CD4-positive, alpha-beta T cell treated with Interleukin-4 for 4 hours (primary cell): ENCODE measurements around the gene DMGDH.
A peak's percentile ranks its signal among the peaks of the same experiment; 100 is the strongest.

Experiments
- DNase-seq: peaks from one replicate; pipeline ENCODE4 v3.0.0-alpha.2; 2020

DMGDH gene

DNA sequence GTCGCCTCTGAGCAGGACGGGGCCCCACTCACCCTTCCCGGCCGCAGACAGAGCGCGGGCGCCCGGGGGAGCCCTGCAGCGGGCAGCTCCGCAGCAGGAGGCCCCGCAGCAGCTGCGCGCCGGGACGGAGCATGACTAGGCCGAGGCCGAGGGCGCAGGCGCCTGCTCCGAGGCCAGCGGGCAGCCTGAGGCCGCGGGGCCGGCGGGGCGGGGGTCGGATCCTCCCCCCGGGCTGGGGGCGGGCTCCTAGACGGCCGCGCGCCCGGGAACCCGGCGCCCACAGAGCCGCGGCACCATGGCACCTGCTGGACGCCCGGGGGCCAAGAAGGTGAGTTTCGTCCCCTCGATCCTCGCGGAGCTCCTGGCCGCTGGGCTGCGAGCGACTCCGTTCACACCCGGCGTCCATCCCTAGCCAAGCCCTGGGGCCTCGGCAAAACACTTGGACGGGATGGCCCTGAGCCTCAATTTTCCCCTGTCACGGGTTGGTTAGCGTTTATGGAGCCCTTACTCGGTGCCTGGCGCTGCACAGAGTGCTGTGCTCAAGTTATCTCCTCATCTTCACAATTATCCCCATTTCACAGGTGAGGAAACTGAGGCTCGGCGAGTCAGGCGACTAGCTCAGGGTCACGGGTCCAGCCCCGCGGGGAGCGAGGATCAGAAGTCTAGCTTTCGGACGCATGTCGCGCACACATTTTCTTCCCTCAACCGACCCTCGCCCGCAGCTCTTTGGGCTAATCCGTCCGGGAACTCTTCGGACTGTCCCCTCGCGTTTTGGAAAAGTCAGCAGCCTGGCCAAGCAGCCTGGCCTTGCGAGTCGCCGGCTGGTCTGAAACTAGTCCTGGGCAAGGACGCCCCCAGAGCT lies at the start of gene DMGDH, which contains the start of gene BHMT2:
Gene DMGDH (minus strand): TSS at position 187 of the 862 bp plus-strand sequence. CDS start 54 bp downstream, at position 133.
Gene BHMT2 (plus strand): TSS at position 280 of the 862 bp plus-strand sequence. CDS start 16 bp downstream, at position 296.
- no peak for DNase-seq

- DNase-seq, result no peak
These were observed 43.2 kb upstream of the DMGDH start for GRCh38 chr5:79112703-79113058.

- no peak for DNase-seq
These were observed 42.7 kb upstream of the DMGDH start for GRCh38 chr5:79111960-79112702.

DNA sequence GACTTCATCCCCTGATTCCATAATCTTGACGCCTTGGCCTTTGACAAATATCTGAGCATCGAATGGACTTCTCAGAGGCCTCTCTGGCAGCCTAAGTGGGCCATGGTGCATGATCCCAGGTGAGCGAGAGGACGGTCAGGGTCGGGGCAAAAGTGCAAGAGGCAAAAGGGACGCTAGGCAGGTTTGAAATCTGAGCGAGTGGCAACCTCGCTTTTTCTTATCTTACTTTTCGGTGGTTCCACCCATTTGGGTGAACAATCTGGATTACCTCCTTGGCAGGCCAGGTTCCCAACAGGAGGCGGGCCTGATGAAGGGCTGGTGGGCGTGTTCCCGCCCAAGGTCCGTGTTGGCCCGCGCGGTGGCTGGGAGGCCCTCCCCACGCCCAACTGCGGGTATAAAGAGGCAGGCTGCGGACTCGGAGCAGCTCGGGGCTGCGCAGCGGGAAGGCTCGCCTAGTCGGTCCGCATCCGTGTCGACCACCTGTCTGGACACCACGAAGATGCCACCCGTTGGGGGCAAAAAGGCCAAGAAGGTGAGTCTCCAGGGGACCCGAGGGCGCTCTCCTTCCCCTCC lies 42.0 kb upstream of the DMGDH start, which contains the start of gene BHMT:
Gene BHMT (plus strand): TSS at position 423 of the 573 bp plus-strand sequence. CDS start 77 bp downstream, at position 500.
- no peak for DNase-seq

DNA sequence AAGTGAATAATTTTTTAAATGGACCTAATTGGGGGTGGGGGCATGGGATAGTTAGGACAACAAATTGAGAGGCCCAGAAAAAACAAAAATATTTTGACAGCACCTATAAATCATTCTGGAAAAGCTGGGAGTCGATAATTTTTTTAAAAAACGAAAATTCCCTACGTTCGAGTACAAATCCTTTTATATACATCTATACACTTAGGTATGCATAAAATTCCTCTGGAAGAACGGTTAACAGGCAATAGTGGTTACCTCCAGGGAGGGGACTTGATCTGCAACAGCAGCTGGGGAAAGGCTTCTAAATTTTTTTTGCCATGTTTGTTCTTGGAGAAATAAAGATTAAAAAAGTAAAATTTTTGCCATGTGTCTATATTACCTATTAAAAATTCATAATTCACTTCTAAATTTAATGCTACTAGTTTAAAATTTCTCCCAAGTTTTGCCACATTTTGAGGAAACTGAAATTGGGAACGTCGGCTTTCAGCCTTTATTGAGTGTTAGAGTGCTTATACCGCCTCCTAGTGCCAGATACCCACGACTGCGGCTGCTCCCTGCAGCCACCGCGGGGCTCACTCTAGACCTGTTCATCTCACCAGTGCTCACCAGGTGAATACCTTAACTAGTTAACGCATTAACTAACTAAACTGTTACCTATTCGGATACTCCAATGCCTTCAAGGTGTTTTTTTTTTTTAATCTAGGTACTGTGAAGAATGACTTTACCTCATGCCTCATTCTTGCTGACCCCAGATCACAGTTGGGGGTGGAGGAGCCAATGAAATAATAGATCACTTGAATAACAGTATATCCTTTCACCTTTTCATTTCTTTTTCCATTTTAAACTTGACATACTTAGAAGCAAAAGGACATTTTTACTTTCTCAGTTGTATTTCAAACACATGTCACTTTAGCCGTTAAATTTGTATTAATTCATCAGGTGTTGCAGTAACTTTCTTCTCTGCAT lies 40.3 kb upstream of the DMGDH start:
- DNase-seq, result peak; percentile 14

- no peak for DNase-seq
These were observed 39.3 kb upstream of the DMGDH start for GRCh38 chr5:79108792-79109191.

- no peak for DNase-seq
These were observed 38.6 kb upstream of the DMGDH start for GRCh38 chr5:79108086-79108485.

- DNase-seq, result no peak
These were observed 37.7 kb upstream of the DMGDH start for GRCh38 chr5:79107020-79107796.

DNA sequence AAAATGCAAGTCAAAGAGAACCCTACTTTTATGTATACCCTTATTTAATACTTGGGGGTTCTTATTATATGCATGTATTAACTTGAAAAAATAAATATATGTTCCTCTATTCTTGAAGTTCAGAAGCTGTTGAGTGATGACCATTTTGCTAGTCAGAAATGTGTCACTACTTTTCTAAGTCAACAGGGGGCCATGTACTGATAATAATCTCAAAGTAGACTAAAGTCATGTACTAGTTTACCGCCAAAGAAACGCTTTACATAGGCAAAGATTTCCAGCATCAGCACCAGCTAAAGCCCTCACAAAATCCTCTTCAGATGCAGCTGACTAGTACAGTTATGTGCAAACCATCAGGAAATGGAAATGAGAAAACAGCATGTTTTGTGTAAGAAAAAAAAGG lies 36.4 kb upstream of the DMGDH start:
- no peak for DNase-seq

- DNase-seq, result no peak
These were observed 24.3 kb upstream of the DMGDH start for GRCh38 chr5:79093762-79094161.

DNA sequence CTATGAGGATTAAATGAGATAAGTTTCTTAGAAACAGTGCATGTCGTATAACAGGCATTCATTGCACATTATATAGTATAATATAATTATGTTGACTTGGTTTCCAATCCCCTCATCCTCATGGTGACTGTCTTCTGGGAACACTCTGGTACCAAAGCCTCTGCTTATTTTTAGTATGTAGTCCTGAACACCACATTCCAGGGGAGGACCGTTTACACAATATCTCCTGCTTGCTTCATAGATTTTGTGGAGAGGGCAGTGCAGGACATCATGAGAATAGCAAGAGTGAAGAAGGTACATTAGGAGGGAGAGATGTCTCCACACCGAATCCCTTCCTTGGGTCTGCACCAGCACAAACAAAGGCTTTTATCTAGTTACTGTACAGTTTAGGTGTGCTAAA lies 21.6 kb upstream of the DMGDH start:
- no peak for DNase-seq

DNA sequence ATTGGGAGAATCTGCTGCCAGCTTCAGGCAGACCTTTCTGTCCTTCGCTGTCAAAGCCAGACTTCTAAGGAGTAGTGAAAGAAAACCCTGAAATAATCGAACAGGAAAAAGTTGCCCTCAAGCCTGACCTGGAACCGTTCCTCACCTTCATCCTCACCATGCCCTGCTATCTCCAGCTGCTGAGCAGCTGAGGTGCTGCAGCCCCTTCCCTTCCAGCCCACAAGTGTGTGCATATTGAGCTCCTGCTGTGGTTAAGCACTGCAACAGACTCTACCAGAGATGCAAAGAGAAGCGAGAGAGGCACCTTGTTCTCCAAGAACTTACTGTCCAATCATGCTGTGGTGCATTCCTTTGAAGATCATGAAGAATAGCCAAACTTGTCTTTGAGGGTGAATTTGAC lies 19.0 kb upstream of the DMGDH start:
- no peak for DNase-seq

DNA sequence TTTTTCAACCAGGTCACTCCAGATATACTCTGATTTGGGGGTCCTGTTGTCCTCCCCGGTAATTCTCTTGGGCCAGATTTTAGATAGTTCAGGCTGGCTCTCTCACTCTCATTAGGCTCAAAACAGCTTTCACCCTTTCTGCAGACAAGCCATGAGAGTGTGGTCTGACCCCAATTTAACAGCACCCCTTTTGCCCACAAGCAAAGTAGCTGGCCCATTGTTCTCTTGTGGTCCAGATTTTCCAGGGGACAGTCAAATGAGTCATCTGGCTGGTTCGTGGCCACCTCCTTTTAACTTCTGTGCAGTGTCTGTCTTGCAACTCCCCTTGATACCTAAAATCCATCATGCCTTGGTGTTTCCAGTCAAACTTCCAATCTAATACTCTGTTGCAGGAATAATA lies 16.6 kb upstream of the DMGDH start:
- DNase-seq, result no peak

DNA sequence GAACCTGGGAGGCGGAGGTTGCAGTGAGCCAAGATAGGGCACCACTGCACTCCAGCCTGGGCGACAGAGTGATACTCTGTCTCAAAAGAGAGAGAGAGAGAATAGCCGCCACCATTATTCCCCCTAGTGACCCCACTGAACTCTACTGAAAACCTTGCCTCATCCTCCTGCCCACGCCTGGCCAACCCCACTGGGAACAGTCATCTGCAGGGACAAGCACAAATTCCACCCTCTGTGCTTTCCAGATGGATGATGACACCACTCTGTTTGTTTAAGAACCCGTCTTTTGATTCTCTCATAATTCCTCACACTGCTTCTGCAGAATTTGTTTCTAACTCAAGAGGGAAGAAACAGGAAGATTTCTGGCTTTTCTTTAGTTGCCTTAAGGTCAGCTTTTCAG lies 12.3 kb upstream of the DMGDH start:
- DNase-seq, result no peak

DNA sequence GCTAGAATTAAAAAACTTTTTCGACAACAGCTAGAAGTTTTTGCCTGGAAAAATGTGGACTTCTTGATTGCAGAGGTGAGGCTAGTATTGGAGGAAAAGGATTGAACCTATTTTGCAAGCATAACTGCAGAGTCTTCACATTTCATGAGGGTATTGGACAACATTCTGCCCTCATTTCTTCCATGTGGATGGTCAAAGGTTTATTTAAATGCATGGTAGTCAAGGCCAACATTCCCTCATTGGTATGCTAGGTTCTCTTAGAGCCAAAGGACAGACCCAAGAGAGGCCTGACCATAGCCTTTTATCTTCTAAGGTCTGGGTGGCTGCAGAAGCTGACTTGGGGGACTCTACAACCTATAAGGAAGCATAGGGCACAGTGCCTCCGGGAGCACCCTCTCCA lies 11.3 kb upstream of the DMGDH start:
- no peak for DNase-seq

- no peak for DNase-seq
These were observed 8.3 kb upstream of the DMGDH start for GRCh38 chr5:79077680-79078365.

DNA sequence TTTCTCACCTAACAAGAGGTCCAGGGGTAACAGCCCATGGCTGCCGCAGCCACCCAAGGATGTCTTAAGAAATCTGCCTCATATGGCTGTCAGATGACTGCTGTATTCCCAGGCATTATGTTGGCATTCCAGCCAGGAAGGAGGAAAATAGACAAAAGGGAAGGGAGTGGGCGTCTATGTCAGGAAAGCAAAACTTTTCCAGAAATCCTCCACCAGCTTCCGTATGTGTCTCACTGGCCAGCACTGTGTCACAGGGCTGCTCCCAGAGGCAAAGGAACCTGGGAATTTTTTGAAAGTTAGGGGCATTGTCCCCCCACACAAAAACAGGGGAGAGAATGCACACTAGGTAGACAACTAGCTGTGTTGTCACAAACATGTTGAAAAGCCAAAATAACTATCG lies 7.3 kb upstream of the DMGDH start:
- DNase-seq, result no peak

DNA sequence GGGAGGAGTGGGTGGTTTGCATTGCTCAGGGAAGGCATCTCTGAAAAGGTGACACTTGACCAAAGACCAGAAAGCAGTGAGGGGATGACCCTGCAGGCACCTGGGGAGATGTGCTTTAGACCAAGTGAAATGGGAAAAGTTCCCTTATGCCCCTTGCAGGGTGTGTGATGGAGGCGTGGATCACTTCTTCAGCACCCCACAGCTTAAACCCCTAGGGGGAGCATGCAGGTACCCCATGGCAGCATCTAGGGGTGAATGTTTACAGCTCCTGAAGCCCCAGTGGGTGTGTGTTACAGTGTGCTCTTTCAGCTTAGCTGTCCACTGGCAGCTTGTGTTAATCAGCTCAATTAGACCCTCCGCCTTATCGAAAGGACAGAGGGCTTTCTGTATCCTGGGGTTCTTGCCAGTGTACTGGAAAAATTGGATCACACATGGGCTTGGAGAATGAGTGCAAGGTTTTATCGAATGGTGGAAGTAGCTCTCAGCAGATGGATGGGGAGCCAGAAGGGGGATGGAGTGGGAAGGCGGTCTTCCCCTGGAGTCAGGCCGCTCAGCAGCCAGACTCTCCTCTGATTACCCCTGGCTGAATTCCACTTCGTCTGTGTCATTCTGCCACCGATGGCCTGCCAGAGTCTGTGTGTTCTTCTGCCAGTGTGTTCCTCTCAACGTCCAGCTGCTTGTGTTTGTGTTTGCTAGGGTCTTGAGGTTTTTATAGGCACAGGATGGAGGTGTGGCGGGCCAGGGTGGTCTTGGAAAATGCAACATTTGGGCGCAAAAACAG lies 6.4 kb upstream of the DMGDH start:
- no peak for DNase-seq

DNA sequence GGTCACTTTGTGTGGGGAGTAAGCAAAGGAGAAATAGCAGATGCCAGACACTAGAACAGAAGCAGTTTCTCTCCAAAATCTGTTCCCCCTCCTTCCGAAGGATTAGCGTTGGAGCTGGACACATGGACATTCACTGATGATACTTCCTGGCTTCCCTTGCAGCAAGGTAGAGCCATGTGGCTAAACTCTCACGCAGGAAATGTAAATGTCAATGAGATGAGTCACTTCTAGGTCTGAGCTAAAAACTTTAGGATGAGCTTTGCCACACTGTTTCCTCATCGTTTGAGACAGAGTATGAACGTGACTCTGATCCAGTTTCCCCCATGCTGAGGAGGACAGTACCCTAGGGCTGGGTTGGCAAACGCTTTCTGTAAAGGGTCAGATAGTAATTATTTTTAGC lies 5.2 kb upstream of the DMGDH start:
- no peak for DNase-seq

GRCh38 chr5:79070350-79070667 lies 835 bp upstream of the DMGDH start:
- DNase-seq, result no peak
